Activated CD4-positive, alpha-beta memory T cell treated with anti-CD3 and anti-CD28 coated beads, Interleukin-2, amount 10 ng/mL, durations not matched to agents 7 days and 5 days (primary cell): ENCODE measurements around the gene BRD3OS. TPM values are rescaled to one million over a fixed set of nuclear protein-coding genes. Genes with fewer than 3 reads are reported as not detected.
"Not testable (repeated sequence)": the region's sequence is repeated elsewhere in the genome, so short reads cannot be mapped to it uniquely, and the experiment has no call there.

ENCODE experiments used
- CTCF ChIA-PET: fragments of 350-600 bp; sonication (Branson Sonifier 250); formaldehyde crosslinking; loops from one replicate; lab custom pipeline; 2021; ENCODE audit warnings: antibody characterized with exemption, inconsistent platforms; lab: Charles Lee
- POLR2A ChIA-PET: fragments of 350-600 bp; sonication (Branson Sonifier 250); formaldehyde crosslinking; loops from one replicate; lab custom pipeline; 2021; ENCODE audit warnings: antibody characterized with exemption; lab: Charles Lee
- DNase-seq: peaks from one replicate; pipeline ENCODE4 v3.0.0-alpha.2; 2020
- H3K27ac Mint-ChIP-seq: one replicate; pipeline ENCODE4 v1.8.0; 2021; ENCODE audit warnings: mild to moderate bottlenecking, mixed read lengths
- H3K27me3 Mint-ChIP-seq: one replicate; pipeline ENCODE4 v1.8.0; 2021; ENCODE audit warnings: mixed read lengths
- H3K36me3 Mint-ChIP-seq: one replicate; pipeline ENCODE4 v1.8.0; 2021; ENCODE audit warnings: low read depth, mixed read lengths
- H3K4me1 Mint-ChIP-seq: one replicate; pipeline ENCODE4 v1.8.0; 2021; ENCODE audit warnings: mixed read lengths
- H3K4me3 Mint-ChIP-seq: one replicate; pipeline ENCODE4 v1.8.0; 2021; ENCODE audit warnings: mild to moderate bottlenecking, mixed read lengths
- H3K9me3 Mint-ChIP-seq: one replicate; pipeline ENCODE4 v1.8.0; 2021; ENCODE audit warnings: mixed read lengths
- total RNA-seq, 2 experiments: library from RNA; stranded (reverse); gene quantifications; one replicate each; pipeline ENCODE4 v1.2.3, GENCODE V29; 2021

Gene BRD3OS
- total RNA-seq, 2 experiments from 2014 or later: 9.6 to 10.3 TPM

GRCh38 chr9:133981958-133982681 is 43.2 kb upstream of the BRD3OS start:
- CTCF ChIA-PET: no interaction called here
- Mint-ChIP-seq H3K36me3 (no peaks in the 10 kb centered on the region), H3K4me1 (no peaks in the 10 kb centered on the region), H3K4me3 (no peak overlapping the region), H3K9me3 (no peaks in the 10 kb centered on the region), H3K27me3 (no peaks in the 10 kb centered on the region), H3K27ac (no peak overlapping the region)
- DNase-seq: no peak
- POLR2A ChIA-PET: no interaction called here

- CTCF ChIA-PET: no interaction called here
- no peaks in the 10 kb centered on the region for H3K27me3 Mint-ChIP-seq
- no peak overlapping the region for H3K27ac Mint-ChIP-seq
- no peaks in the 10 kb centered on the region for H3K4me1 Mint-ChIP-seq
- H3K9me3 Mint-ChIP-seq: no peaks in the 10 kb centered on the region
- H3K36me3 Mint-ChIP-seq: no peaks in the 10 kb centered on the region
- DNase-seq: no peak
- POLR2A ChIA-PET: no interaction called here
- H3K4me3 Mint-ChIP-seq: no peak overlapping the region
These were observed 42.1 kb upstream of the BRD3OS start for GRCh38 chr9:133982971-133983720.

- peaks cover 15% of the 10 kb centered on the region for H3K27me3 Mint-ChIP-seq
- H3K4me1 Mint-ChIP-seq: no peaks in the 10 kb centered on the region
- CTCF ChIA-PET: interaction anchor here (0.8 kb wide), 1 partner anchor 8 kb away, joined by 3 read pairs; no protein-coding TSS in a partner anchor
These were observed 39.2 kb upstream of the BRD3OS start for GRCh38 chr9:133986061-133986460.

GRCh38 chr9:133986774-133987445 is 38.4 kb upstream of the BRD3OS start:
- no peaks in the 10 kb centered on the region for H3K4me1 Mint-ChIP-seq
- H3K27me3 Mint-ChIP-seq: peaks cover 15% of the 10 kb centered on the region
- DNase-seq: no peak
- no peaks in the 10 kb centered on the region for H3K9me3 Mint-ChIP-seq
- POLR2A ChIA-PET: no interaction called here
- H3K4me3 Mint-ChIP-seq: no peak overlapping the region
- CTCF ChIA-PET: no interaction called here
- no peak overlapping the region for H3K27ac Mint-ChIP-seq
- no peaks in the 10 kb centered on the region for H3K36me3 Mint-ChIP-seq

More at GRCh38 chr9:133986061-133986460, 39.2 kb upstream of the BRD3OS start:
- POLR2A ChIA-PET: no interaction called here
- H3K27ac Mint-ChIP-seq: no peak overlapping the region
- H3K9me3 Mint-ChIP-seq: no peaks in the 10 kb centered on the region
- DNase-seq: no peak
- no peaks in the 10 kb centered on the region for H3K36me3 Mint-ChIP-seq
- no peak overlapping the region for H3K4me3 Mint-ChIP-seq

- no peaks in the 10 kb centered on the region for H3K4me1 Mint-ChIP-seq
- no peak overlapping the region for H3K27ac Mint-ChIP-seq
- no peaks in the 10 kb centered on the region for H3K9me3 Mint-ChIP-seq
- H3K36me3 Mint-ChIP-seq: no peaks in the 10 kb centered on the region
- ChIA-PET CTCF (no interaction called here), POLR2A (no interaction called here)
- DNase-seq: no peak
- H3K4me3 Mint-ChIP-seq: no peak overlapping the region
- H3K27me3 Mint-ChIP-seq: peaks cover 15% of the 10 kb centered on the region
These were observed 37.9 kb upstream of the BRD3OS start for GRCh38 chr9:133987446-133987788.

DNA sequence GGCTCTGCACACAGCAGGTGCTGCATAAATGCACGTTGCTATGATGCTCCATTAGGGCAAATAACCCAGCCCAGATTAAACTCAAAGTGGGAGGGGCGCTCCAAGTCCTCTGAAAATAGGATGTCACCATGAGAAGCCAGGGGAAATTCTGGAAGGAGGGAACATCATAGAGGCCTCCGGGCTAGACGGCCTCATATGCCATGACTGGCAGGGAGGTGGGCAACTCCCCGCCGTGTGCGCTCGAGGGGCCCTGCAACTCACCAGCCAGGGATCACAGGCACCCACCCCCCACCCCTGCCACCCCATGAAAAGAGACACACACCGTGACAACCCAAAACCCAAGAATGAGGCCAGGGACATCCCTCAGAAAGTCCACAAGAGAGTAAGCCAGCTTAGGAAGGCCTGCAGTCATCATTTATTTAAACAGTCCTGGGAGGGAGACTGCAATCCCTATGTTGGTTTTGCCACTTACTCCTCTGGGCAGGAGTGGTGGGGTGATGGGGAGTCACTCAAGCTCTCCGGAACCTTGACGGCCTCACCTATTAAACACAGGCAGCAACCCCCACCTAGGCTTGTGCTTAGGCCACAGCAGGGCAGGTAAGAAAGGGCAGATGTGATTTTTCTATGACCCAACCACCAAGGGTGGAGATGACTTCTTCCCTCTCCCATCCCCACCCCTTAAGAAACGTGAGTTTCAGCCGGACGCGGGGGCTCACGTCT is 37.2 kb upstream of the BRD3OS start:
- Mint-ChIP-seq H3K9me3 (no peaks in the 10 kb centered on the region), H3K27me3 (peaks cover 15% of the 10 kb centered on the region), H3K27ac (no peak overlapping the region), H3K4me1 (no peaks in the 10 kb centered on the region), H3K4me3 (no peak overlapping the region), H3K36me3 (no peaks in the 10 kb centered on the region)
- POLR2A ChIA-PET: no interaction called here
- no peak for DNase-seq
- CTCF ChIA-PET: no interaction called here

- H3K4me3 Mint-ChIP-seq, POLR2A ChIA-PET, DNase-seq, H3K9me3 Mint-ChIP-seq, H3K4me1 Mint-ChIP-seq, H3K27ac Mint-ChIP-seq, H3K36me3 Mint-ChIP-seq: not testable (repeated sequence)
- CTCF ChIA-PET: interaction anchor here (0.7 kb wide), 1 partner anchor 1428 kb away, joined by 3 read pairs; no protein-coding TSS in a partner anchor
- peaks cover 15% of the 10 kb centered on the region for H3K27me3 Mint-ChIP-seq
These were observed 36.5 kb upstream of the BRD3OS start for GRCh38 chr9:133988771-133989170.

DNA sequence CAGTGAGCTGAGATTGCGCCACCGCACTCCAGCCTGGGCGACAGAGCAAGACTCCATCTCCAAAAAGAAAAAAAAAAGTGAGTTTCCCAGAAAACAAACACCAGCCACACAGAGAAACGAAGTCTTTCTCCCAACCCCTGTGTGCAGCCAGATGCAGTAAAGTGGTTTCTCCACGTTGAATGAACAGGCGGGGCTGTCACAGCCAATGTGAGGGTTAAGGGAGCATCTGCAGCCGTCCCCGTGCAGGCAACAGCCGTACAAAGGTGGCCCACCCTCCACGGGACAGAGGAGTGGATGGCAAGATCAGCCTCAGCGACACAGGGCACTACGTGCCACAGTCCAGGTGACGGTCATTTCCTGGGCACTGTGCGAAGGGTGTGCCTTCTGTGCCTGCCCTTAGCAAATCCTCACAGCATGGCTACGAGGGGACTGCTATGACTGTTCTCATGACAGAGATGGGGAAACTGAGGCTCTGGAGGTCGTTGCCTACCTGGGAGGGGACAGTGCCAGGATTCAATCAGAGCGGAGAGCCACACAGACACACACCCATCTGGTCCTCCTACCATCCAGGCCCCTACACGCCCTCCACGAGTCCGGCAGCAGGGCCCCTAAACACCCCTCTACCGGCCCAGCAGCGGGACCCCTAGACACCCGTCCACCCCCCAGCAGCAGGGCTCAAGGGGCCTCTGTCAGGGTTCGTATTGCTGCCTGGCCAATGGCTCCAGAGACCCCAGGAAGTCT is 35.5 kb upstream of the BRD3OS start:
- Mint-ChIP-seq H3K4me3 (no peak overlapping the region), H3K27me3 (peaks cover 17% of the 10 kb centered on the region), H3K4me1 (peaks cover 1% of the 10 kb centered on the region), H3K9me3 (no peaks in the 10 kb centered on the region), H3K27ac (no peak overlapping the region), H3K36me3 (no peaks in the 10 kb centered on the region)
- DNase-seq: no peak
- ChIA-PET CTCF (interaction anchor here (0.7 kb wide), 1 partner anchor 1427 kb away, joined by 3 read pairs; no protein-coding TSS in a partner anchor), POLR2A (no interaction called here)

DNA sequence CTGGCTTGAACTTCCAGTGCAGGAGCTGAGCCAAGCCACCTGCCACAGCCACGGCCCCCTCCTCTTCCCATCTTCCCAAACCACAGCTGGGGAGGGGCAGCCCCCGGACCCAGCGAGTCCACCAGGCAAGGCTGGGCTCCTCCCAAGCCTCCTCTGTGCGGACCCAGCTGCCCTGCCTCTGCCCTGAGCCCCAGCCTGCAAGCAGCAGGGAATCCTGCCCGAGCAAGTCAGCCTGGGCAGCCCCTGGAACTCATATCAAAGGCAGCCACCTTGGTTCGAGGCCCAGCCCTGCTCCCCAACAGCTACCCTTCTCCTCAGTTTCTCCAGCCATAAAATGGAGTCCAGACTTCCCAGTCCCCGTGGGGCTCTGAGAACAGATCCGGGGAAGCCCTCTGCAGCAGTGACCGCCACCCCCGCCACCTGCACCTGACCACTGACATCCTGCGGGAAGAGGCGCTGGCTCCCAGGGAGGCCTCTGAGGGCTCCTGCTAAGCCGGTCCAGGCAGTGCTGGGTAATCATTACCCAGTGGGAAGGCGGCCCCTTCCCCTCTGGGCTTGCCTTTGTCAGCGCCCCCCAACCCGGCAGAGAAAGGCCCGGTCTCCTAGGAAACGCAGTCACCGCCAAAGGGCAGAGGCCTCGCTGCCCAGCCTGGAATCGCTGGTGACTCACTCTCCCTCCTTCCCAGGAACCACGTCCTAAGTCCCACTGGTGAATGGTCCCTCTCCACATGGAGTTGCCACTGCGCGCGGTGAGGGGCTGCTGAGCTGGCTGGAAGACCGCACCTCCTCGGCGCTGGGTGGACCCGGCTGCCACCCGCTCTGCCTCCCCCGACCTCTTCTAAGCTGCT is 34.7 kb upstream of the BRD3OS start:
- Mint-ChIP-seq H3K4me3 (peak overlapping the region; percentile 27), H3K9me3 (no peaks in the 10 kb centered on the region), H3K27me3 (peaks cover 17% of the 10 kb centered on the region), H3K27ac (no peak overlapping the region), H3K4me1 (peaks cover 1% of the 10 kb centered on the region), H3K36me3 (no peaks in the 10 kb centered on the region)
- no peak for DNase-seq
- POLR2A ChIA-PET: no interaction called here
- CTCF ChIA-PET: no interaction called here

DNA sequence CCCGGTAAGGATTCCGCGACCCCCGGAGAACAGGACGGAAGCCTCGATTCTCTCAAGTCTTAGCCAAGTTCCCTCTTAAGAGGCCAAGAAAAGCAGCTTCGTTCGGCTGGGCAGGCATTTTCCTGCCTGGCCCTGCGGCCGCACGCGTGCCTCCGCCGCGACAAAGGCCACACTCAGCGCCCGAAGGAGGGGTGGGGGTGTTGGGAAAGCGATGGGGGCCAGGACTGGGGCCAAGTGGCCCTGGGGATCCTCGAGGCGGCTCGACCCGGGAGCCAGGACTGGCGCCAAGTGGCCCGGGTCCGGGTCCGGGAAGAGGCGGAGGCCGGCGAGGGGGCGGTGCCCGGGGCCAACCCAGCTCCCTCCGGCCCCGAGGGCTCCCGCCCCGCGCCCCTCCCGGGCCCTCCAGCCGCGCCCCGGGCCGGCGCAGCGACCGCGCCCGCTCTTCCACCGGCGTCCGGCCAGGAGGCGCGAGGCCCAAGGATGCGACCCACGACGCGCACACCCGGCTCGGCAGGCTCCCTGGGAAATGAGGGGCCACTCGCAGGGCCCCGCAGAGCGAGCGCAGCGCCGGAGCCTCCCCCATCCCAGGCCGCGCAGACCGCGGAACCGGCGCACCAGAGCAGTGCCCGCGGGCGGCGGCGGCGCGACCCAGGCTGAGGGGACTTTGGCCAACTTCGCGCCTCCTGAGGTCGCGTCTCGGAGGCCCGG is 33.9 kb upstream of the BRD3OS start:
- H3K4me3 Mint-ChIP-seq: peak overlapping the region; percentile 24
- H3K27me3 Mint-ChIP-seq: peaks cover 17% of the 10 kb centered on the region
- H3K9me3 Mint-ChIP-seq: no peaks in the 10 kb centered on the region
- ChIA-PET CTCF (no interaction called here), POLR2A (no interaction called here)
- H3K36me3 Mint-ChIP-seq: no peaks in the 10 kb centered on the region
- H3K27ac Mint-ChIP-seq: no peak overlapping the region
- H3K4me1 Mint-ChIP-seq: peaks cover 1% of the 10 kb centered on the region
- DNase-seq: no peak
